BJ (cell line): ENCODE measurements around the gene FCHSD2. TPM values are rescaled to one million over a fixed set of nuclear protein-coding genes. Genes with fewer than 3 reads are reported as not detected.

Experiments used
- CTCF ChIA-PET: fragments of 350-600 bp; formaldehyde crosslinking; extraction: SDS; loops from one replicate; lab custom pipeline; 2021; ENCODE audit warnings: antibody characterized with exemption, inconsistent platforms; lab: Yijun Ruan, JAX
- POLR2A ChIA-PET: fragments of 300-600 bp; sonication (Branson Sonifier 250); formaldehyde crosslinking; extraction: SDS; loops from one replicate; lab custom pipeline; 2021; ENCODE audit warnings: antibody characterized with exemption; lab: Charles Lee
- DNase-seq: peaks from one replicate; pipeline ENCODE4 v3.0.0-alpha.2; 2011; ENCODE audit warnings: low read depth
- H3K27me3 ChIP-seq: 2 replicates; pipeline ENCODE4 v1.6.0; 2011; ENCODE audit warnings: low read length; ENCODE audit not compliant: control insufficient read depth, insufficient read depth
- H3K36me3 ChIP-seq: 2 replicates; pipeline ENCODE4 v1.5.1; 2011; ENCODE audit warnings: low read length; ENCODE audit not compliant: control insufficient read depth, insufficient read depth
- H3K4me3 ChIP-seq: 2 replicates; pipeline ENCODE4 v1.5.1; 2011; ENCODE audit warnings: low read depth, mild to moderate bottlenecking, control low read depth, low read length
- CTCF ChIP-seq: IDR thresholded peaks from 2 replicates; pipeline ENCODE4 v1.5.1; 2011; ENCODE audit warnings: low read depth, mild to moderate bottlenecking, control low read depth, inconsistent platforms, low read length, moderate library complexity; ENCODE audit not compliant: insufficient read depth
- polyA plus RNA-seq: library from polyadenylated mRNA; depleted of rRNA; stranded (reverse); fragments of >200 nt; gene quantifications from 2 replicates; pipeline ENCODE4 v1.2.3, GENCODE V29; 2011

The FCHSD2 gene
- polyA plus RNA-seq, 1 experiment = 24.9 TPM

GRCh38 chr11:72842653-72843330, 299.3 kb downstream of the FCHSD2 start:
- POLR2A ChIA-PET = no interaction called here
- DNase-seq = no peak
- TF ChIP-seq CTCF = no peak
- H3K36me3 ChIP-seq = peaks cover 7% of the 10 kb centered on the region
- CTCF ChIA-PET = interaction anchor here (2.7 kb wide), 1 partner anchor 11 kb away, joined by 10 read pairs; no protein-coding TSS in a partner anchor
- no peaks in the 10 kb centered on the region for H3K27me3 ChIP-seq
- H3K4me3 ChIP-seq = no peak overlapping the region

- no peaks in the 10 kb centered on the region for H3K27me3 ChIP-seq
- ChIA-PET CTCF (interaction anchor here (0.6 to 3.6 kb wide), 4 partner anchors 11 to 416 kb away, joined by 3 to 30 read pairs (median 4); partner anchors contain the start of gene FCHSD2), POLR2A (no interaction called here)
- no peak for TF ChIP-seq CTCF
- H3K36me3 ChIP-seq = peaks cover 10% of the 10 kb centered on the region
- H3K4me3 ChIP-seq = no peak overlapping the region
- DNase-seq = no peak
These were observed 300.0 kb downstream of the FCHSD2 start for GRCh38 chr11:72842126-72842525.

DNA sequence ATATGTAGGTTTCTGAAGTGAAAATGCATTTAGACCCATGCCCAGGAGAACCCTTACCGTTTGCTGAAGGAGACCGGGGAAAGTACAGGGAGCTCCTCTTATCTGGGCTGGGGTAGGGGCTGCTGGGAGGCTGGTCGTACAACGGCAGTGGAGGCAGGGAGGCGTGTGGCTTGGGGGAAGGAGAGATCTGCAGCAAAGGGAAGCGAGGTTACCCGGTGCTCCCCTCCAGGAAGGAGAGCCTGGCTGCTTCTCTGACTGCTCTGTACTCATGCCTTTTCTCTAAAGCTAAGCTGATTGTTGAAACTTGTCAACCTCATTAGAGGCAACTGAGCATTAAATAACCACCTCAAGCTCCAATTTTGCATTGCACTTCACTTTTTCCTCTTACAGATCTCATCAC, 300.7 kb downstream of the FCHSD2 start:
- no peak for TF ChIP-seq CTCF
- ChIA-PET POLR2A (interaction anchor here (0.7 kb wide), 1 partner anchor 461 kb away, joined by 15 read pairs; no protein-coding TSS in a partner anchor), CTCF (interaction anchor here (0.6 to 3.6 kb wide), 11 partner anchors 10 to 489 kb away, joined by 3 to 30 read pairs (median 3); partner anchors contain the start of gene FCHSD2)

DNA sequence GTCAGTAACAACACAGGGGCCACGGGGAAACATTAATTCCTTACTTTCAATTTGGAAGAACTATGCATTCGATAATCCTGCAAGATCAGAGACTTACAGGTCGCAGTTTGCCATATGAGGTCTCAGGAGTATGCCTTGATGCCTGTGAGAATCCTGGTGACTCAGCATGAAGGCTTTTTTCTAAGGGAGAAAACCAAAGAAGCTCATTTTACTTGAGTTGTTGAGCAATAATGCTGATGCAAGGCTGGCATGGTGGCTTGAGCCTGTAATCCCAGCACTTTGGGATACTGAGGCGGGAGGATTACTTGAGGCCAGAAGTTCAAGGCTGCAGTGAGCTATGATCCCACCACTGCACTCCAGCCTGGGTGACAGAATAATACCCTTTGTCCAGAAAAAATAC, 301.3 kb downstream of the FCHSD2 start:
- ChIA-PET CTCF (interaction anchor here (0.6 to 3.6 kb wide), 13 partner anchors 10 to 490 kb away, joined by 3 to 30 read pairs (median 3); partner anchors contain the start of gene FCHSD2), POLR2A (no interaction called here)
- Histone ChIP-seq H3K27me3 (no peaks in the 10 kb centered on the region), H3K36me3 (peaks cover 12% of the 10 kb centered on the region), H3K4me3 (no peak overlapping the region)
- no peak for TF ChIP-seq CTCF
- peak; percentile 59 for DNase-seq

More for the DNA sequence above, 300.7 kb downstream of the FCHSD2 start:
- H3K27me3 ChIP-seq = no peaks in the 10 kb centered on the region
- peaks cover 10% of the 10 kb centered on the region for H3K36me3 ChIP-seq
- H3K4me3 ChIP-seq = no peak overlapping the region
- DNase-seq = no peak

DNA sequence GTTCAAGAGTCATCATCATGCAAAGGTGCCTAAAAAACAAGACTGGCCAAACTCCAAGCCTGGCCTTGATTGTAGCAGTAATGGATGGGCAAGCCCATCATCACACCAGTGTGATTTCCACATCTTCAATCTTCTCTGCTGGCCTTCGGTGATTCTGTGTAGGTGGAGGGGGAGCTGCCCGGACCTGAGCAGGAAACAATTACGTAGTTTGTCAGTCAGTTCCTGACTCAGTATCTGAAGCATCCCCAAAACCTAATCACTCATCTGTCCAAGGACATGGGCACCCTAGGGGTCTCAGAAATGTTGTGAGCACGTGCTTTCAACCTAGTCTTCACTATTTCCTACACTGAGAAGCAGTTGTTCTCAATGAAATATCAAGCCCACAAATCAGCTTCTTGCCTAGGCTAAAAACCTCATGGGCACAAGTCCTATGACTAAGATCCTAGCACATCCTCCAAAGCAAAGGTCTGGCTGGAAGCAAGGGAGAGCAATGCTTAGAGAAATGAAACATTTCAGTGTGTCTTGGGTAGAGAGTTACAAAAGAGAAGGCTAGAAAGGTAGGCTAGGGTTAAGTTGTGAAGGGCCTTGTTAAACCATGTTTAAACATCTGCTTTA, 303.3 kb downstream of the FCHSD2 start:
- POLR2A ChIA-PET = no interaction called here
- no peak for DNase-seq
- CTCF ChIA-PET = interaction anchor here (0.9 to 3.6 kb wide), 4 partner anchors 8 to 339 kb away, joined by 3 to 30 read pairs (median 6); no protein-coding TSS in a partner anchor
- no peak overlapping the region for H3K4me3 ChIP-seq
- H3K27me3 ChIP-seq = no peaks in the 10 kb centered on the region
- peaks cover 12% of the 10 kb centered on the region for H3K36me3 ChIP-seq
- TF ChIP-seq CTCF = no peak
